Hepatocyte (in vitro differentiated cells): Measurements from ENCODE around the gene CORO7. TPM values are rescaled to one million over a fixed set of nuclear protein-coding genes. Genes with fewer than 3 reads are reported as not detected.

ENCODE experiments used
- DNase-seq: peaks from one replicate; pipeline ENCODE4 v3.0.0-alpha.2; 2016; ENCODE audit warnings: low spot score
- H2AFZ ChIP-seq: fragments of 200-600 bp; sonication (generic); 2 replicates; pipeline ENCODE4 v1.6.0; 2016; ENCODE audit warnings: antibody characterized with exemption, mild to moderate bottlenecking
- H3K27ac ChIP-seq: fragments of 200-600 bp; sonication (generic); 2 replicates; pipeline ENCODE4 v1.5.1; 2016; ENCODE audit warnings: mild to moderate bottlenecking
- H3K27me3 ChIP-seq: fragments of 200-600 bp; sonication (generic); 2 replicates; pipeline ENCODE4 v1.6.1; 2016
- H3K36me3 ChIP-seq: fragments of 200-600 bp; sonication (generic); replicated peaks from 2 replicates; pipeline ENCODE4 v1.5.1; 2016; ENCODE audit warnings: low read depth; ENCODE audit not compliant: insufficient read depth
- H3K4me1 ChIP-seq: fragments of 200-600 bp; sonication (generic); 2 replicates; pipeline ENCODE4 v1.5.1; 2016; ENCODE audit warnings: mild to moderate bottlenecking, moderate library complexity; ENCODE audit not compliant: insufficient read depth
- H3K4me2 ChIP-seq: fragments of 200-600 bp; sonication (generic); 2 replicates; pipeline ENCODE4 v1.6.0; 2016
- H3K4me3 ChIP-seq: fragments of 200-600 bp; sonication (generic); 2 replicates; pipeline ENCODE4 v1.5.1; 2016; ENCODE audit warnings: mild to moderate bottlenecking
- H3K79me2 ChIP-seq: fragments of 200-600 bp; sonication (generic); 2 replicates; pipeline ENCODE4 v1.6.0; 2017; ENCODE audit warnings: mild to moderate bottlenecking
- H3K9me2 ChIP-seq: fragments of 200-600 bp; sonication (generic); replicated peaks from 2 replicates; pipeline ENCODE4 v1.6.0; 2017; ENCODE audit warnings: mild to moderate bottlenecking; ENCODE audit not compliant: insufficient read depth
- H3K9me3 ChIP-seq: fragments of 200-600 bp; sonication (generic); 2 replicates; pipeline ENCODE4 v1.5.1; 2016; ENCODE audit warnings: low read depth, mild to moderate bottlenecking
- H4K20me1 ChIP-seq: fragments of 200-600 bp; sonication (generic); 2 replicates; pipeline ENCODE4 v1.6.0; 2016; ENCODE audit warnings: mild to moderate bottlenecking; ENCODE audit not compliant: insufficient read depth, poor library complexity, severe bottlenecking
- CTCF ChIP-seq: fragments of 200-600 bp; sonication (generic); IDR thresholded peaks from 2 replicates; pipeline ENCODE4 v1.5.1; 2016; ENCODE audit warnings: antibody characterized with exemption, mild to moderate bottlenecking; ENCODE audit not compliant: poor library complexity
- EZH2 ChIP-seq: fragments of 200-600 bp; sonication (generic); IDR thresholded peaks from 2 replicates; pipeline ENCODE4 v1.6.1; 2016; ENCODE audit warnings: antibody characterized with exemption, mild to moderate bottlenecking, borderline replicate concordance
- EZH2phosphoT487 ChIP-seq: fragments of 200-600 bp; sonication (generic); IDR thresholded peaks from one replicate; pipeline ENCODE4 v1.6.1; 2018; ENCODE audit warnings: antibody characterized with exemption, mild to moderate bottlenecking, low read depth, moderate library complexity; ENCODE audit not compliant: unreplicated experiment, severe bottlenecking
- WGBS: methylation state at CpG from one replicate; pipeline ENCODE4 v1.1.6; 2016; ENCODE audit warnings: low lambda C conversion rate; ENCODE audit errors: missing lambda C conversion rate; 5-methylcytosine and 5-hydroxymethylcytosine counted together
- polyA plus RNA-seq: library from polyadenylated mRNA; unstranded; fragments of >200 nt; fragmentation: Nextera tagmentation; extraction: Ambion mirVana; gene quantifications from 2 replicates; pipeline ENCODE4 v1.2.1, GENCODE V29; 2016
- total RNA-seq: library from RNA; depleted of rRNA; stranded (reverse); fragments of >200 nt; gene quantifications from 2 replicates; pipeline ENCODE4 v1.2.3, GENCODE V29; 2014

Gene CORO7
- total and polyA plus RNA-seq, 2 experiments from 2014 or later = 18.2 to 33.3 TPM

DNA sequence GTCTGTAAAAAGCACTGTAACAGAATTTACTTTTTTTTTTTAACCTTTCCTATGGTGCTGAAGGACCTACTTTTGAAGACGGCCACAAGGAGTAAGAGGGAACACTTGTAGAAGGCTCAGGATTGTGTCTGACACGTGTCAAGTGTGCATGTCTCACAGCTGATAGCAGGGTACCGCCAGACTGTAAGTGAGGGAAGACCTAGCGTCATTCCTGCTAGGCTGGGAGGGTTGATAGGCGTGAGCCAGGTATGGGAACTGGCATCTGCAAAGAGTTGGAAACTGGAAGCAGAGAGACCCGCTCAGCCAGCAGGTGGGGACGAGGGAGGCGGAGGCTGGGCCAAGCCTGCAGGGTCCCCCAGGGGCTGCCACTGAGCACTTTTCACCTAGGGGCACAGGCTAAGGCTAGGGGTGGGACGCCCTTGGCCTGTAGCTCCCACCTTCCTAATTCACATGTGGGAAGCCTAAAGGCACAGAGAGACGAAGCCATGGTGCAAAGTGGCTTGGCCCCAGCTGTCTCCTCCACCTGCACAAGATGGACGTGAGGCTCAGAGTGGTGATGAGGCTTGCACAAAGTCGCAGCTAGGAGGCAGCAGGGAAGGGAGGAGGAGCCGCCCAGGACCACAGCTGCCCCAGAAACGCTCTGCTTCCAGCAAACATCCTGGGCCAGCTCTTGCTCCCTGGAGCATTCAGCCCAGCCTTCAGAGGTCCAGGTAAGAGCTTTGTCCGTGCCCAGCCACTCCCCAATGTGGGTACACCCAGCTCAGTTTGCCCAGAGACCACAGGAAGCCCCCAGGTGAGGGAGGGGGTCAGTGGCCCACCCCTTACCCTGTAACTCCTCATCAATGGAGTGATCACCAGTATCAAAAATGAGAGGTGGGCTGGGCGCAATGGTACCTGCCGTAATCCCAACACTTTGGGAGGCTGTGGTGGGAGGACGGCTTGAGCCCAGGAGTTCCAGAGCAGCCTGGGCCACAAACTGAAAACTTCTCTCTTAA is 25.8 kb downstream of the CORO7 start:
- H4K20me1 ChIP-seq = no peaks in the 10 kb centered on the region
- no peak overlapping the region for H3K4me2 ChIP-seq
- no peaks in the 10 kb centered on the region for H3K9me2 ChIP-seq
- no peak overlapping the region for H3K27ac ChIP-seq
- no peak overlapping the region for H3K4me3 ChIP-seq
- H2AFZ ChIP-seq = no peak overlapping the region
- DNase-seq = no peak
- H3K79me2 ChIP-seq = no peaks in the 10 kb centered on the region
- H3K36me3 ChIP-seq = no peaks in the 10 kb centered on the region
- peaks cover 52% of the 10 kb centered on the region for H3K4me1 ChIP-seq
- H3K9me3 ChIP-seq = no peaks in the 10 kb centered on the region
- TF ChIP-seq CTCF (no peak), EZH2phosphoT487 (no peak), EZH2 (no peak)
- H3K27me3 ChIP-seq = no peaks in the 10 kb centered on the region
- 89% methylated on average over 18 of the region's 18 CpGs for WGBS

DNA sequence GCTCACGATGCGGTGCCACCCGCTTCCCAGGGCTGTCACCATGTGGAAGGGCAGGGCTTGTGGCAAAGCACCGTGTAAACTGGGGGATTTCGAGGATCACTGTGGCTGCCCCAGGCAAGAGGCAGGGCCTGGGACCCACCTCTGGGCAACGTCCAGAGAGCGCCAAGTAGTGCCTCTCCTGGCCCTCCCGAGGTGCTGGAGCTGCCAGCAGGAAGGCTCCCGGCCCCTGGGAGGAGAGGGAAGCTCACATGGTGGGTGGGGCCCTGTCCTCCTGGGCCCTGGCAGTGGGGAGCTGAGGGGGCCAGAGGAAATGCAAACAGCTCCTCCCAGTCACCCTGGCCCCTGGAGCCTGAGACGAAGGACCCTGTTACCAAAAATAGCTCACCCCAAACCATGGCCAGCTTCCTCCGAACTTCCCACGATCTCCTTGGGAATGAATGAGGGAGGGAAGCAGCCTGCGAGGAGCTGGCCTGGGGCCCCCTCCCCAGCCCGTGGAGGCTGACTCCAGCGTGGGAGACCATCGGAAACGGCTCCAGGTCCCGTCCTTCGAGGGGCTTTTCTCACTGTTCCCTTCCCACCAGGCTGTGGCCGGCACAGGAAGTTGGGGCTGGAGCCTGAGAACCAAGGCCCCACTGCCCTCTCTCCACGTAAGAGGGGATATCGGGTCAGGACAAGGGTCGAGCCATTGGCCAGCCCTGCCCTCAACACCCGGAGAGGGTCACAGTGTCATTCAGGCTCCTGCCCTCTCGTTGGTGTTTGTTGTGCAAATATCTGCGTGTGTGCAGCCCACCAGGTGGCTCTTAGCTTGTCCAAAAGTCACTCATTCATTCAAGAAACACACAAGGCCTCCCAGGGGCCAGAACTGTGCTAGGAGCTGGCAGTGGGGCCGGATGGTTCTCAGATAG is 27.1 kb downstream of the CORO7 start:
- H3K4me2 ChIP-seq = no peak overlapping the region
- no peak overlapping the region for H2AFZ ChIP-seq

More for the DNA sequence above, 27.1 kb downstream of the CORO7 start:
- no peak overlapping the region for H3K4me3 ChIP-seq
- no peaks in the 10 kb centered on the region for H3K9me2 ChIP-seq
- no peaks in the 10 kb centered on the region for H4K20me1 ChIP-seq
- WGBS = 60% methylated on average over 27 of the region's 27 CpGs
- no peak for DNase-seq
- peaks cover 62% of the 10 kb centered on the region for H3K4me1 ChIP-seq
- no peaks in the 10 kb centered on the region for H3K9me3 ChIP-seq
- H3K27ac ChIP-seq = peak overlapping the region; percentile 43
- H3K27me3 ChIP-seq = no peaks in the 10 kb centered on the region
- no peak for TF ChIP-seq EZH2
- no peak for TF ChIP-seq CTCF
- TF ChIP-seq EZH2phosphoT487 = no peak
- H3K36me3 ChIP-seq = no peaks in the 10 kb centered on the region
- H3K79me2 ChIP-seq = no peaks in the 10 kb centered on the region
